Measurements from ENCODE around the gene STRN4.

The STRN4 gene

DNA sequence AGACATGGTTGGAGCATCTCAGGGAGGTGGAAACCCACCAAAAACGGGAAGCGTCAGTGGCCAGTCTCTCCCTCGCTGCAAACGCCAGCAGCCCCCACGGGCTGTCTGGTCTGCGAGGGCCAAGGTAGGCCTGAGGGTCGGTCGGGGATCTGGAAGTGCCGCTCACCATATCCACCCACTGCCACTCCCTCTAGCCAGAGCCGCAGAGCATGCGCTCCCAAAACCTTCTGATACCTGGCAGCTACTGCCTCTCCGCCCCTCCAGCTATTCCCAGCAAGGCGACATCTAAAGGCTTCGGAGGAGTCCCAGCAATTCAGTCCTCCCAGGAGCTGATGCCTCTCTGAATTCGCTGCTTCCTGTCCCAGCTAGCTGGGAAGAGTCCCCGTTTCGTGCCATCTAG lies 4.8 kb downstream of the STRN4 start:
- no peak for DNase-seq

DNA sequence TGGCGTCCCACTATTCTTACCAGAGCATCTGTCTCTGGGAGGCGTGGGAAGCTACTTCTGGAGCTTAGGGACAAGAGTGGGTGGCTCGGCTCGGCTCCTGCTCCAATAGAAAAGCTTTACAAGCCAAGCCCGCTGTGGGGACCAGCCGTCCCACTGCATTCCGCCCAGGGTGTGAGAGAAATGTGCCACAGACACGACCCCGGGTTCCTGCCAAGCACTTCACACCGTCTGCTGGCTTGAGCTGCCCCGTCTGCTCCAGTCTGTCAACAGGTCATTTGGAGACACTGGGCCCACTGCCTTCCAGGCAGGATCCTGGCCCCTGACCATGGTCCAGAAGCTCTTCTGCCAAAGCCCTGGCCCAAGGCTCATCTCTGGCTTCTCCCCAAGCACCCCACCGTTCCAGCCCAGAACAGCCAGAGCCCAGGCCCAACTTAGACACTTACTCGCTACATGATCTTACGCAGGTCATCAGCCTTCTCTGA lies 6.9 kb downstream of the STRN4 start:
- peak; percentile 59 for DNase-seq

DNA sequence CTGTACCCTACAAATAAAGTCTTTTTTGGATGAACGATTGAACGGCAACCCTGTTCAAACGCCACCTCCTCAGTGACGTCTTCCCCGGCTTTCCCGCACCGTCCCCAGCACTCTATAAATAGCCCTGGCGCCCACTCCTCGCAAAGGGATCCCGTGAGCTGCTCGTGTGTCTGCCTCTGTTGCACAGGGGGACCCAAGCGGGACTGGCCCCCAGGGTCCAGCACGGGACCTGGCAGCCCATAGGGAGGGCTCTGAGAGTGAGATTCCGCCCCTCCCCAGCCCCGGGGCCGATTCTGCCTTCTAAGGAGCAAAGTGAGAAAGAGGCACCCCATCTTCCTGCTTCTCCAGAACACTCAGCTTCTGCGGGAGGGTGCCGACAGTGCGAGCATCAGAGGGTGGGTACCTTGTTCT lies 8.5 kb downstream of the STRN4 start:
- no peak for DNase-seq

DNA sequence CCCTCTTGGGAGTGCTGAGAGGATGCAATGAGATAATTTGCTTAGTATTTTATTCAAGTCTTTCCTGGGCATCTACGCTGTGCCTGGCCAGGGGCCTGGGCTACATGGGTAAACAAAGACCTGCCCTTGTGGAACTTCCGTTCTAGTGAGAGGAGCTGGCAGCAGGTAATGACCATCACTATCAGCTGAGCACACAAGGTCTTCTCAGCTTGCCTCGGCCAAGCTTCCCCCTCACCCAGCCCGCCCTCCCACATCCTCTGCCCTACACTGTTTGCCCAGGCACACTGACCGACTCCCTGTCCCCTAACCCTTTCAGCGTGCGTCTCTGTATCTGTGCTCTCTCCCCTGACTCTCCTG lies 9.0 kb downstream of the STRN4 start:
- DNase-seq, result no peak

DNA sequence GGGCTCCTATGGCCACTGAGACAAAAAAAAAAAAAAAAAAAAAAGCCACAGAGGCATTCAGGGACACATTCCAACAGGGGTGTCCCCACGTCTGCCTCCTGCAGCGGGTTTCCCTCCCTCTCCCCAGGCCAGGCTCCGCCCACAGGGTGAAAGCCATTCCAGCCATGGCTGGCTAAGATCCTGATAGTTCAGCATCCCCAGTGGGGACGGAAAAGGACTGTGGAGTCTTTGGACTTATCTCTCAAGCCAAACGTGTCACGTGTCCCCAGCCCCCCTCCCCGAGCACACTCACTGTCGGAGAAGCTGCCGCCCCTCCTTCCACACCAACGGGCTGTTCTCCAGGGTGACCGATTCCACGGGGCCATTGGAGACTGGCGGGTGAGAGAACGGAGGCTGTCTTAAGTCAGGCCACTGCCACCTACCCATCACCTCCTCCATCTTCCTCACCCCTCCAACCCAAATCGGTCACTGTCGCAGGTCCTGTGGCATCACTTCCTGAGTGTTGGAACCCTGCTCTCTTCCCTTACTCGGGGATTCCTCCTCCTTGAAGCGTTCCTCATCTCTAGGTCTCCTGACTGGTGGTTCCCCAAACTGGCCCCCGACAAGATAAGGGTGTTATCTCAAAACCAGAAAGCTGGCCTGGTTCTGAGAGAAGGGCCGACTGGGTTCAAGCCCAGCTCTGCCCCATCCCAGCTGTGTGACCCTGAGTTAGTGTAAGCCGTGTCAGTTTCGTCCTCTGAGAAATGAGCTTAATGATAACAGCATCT lies 9.5 kb downstream of the STRN4 start:
- DNase-seq, result no peak

DNA sequence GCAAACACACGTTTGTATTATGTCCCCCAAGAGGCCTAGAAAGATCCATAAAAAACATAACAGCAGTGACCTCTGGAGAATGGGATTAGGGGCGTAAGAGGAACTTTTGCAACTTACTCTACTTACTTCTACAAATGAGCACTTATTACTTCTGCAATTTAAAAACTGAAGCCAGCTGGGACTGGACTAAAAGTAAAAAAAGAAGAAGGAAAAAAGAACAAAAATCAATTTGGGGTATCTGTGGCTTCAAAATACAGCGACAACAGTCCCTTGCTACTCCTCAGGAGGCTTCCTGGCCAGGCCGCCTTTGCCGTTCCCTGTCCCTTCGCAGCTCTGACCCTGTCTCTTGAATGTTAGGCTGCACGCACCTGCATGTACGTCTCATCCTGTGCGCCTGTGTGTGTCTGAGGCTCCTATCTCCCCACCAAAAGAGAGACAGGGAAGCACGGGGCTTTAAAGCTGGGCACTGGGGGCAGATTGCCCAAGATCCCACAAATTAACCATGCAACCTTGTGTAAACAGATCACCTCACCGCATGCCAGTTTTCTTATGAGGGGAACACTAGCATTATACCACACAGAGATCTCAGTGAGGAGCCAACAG lies 12.5 kb downstream of the STRN4 start:
- no peak for DNase-seq

DNA sequence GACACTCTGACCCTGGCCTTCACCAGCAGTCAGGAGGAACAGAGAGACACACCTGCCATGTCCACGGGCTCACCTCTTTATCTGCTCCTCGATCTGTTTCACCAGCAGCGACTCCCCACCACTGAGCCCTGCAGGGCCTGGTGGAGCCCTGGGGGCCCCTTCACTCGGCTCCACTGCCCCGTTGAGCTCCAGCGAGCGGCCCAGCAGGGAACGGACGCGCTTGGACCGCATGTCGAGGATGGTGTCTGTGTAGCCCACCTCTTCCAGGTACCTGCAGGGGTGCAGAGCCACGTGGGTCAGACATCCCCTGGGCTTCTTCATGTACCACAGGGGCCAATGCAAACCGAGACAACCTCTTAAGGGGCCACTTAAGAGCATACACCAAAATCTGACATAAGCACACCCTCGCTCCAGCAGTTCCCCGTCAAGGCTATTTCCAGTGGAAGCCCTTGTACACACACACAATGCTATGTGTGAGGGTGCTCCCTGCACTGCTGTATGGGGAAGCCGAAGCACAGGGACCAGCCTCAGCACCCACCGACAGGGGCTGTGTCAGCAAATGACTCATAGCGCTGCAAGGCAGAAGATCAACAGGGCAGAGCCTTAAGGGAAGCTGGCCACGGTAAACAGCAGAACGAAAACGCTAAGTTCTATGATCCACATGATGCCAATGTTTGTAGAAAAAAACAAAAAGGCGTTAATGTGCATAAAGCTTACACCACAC lies 13.1 kb downstream of the STRN4 start:
- DNase-seq, result no peak

DNA sequence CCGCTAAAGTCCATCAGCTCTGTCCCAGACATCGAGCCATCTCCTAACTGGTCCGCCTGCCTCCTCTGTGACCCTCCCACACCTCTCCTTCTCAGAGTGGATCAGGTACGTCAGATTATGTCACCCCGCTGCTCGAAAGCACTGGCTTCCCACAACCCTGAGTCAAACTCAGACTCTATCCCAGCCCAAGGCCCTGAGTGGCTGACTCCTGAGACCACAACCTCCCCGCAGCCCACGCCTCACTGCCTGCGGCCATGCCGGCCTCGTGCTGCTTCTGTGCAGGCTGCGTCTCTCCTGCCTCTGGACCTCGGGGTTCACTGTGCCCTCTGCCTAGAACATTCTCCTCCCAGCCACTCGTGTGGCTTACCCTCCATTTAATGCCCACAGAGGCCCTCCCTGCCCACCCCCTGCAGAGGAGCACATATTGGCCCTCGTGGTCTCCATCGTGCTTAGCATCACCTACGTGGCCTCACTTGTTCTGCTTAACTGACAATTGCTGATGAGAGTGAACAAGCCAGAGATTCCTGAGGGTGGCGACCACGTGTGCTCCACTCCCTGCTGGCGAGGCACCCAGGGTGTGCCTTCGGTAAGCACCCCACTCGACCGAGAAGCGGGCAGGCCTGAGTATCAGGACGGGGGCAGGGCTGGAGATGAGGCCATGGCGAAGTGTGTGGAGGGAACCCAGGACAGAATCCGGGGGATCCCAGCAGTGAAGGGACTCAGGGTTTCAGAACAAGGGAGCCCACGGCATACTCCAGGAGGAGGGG lies 13.9 kb downstream of the STRN4 start:
- DNase-seq, result no peak

DNA sequence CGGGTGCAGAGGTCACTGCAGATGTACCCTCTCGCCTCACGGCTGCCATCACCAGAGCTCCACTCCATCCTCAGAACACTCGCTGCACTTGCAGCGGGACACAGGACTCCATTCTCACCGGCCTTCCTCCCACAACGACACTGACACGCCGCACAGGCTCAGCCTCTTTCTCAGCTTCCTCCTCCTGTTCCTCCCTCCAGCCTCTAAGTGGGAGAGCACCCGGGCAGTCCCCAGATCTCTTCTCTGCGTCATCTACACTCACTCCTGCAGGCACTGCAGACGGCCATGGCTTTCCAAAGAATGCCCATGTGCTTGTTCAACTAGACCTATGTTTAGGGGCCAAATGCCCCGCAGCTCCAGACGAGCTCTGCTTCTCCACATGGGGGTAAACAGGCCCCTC lies 14.7 kb downstream of the STRN4 start:
- no peak for DNase-seq

DNA sequence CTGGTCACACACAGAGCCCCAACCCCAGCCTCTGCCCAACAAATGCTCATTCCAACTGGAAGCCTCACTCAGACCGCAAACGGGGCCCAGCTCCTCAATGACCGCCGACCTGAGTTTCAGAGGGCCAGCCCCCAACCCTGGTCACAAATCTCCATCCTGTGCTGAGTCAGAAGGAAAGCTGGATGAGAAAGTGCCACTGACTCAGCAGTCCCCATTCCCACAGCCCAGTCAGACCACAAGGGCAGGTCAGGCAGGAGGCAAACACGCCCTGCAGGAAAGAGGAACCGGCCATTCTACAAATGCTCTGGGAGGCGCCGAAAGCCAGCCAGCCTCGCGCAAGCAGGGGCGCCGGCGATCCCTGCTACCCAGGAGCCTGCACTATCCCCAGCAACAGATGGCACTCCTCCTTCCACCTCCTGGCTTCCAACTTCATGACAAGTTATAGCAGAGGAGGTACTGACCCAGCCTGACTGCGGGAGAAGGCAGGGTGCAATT lies 15.2 kb downstream of the STRN4 start:
- DNase-seq, result peak; percentile 47

DNA sequence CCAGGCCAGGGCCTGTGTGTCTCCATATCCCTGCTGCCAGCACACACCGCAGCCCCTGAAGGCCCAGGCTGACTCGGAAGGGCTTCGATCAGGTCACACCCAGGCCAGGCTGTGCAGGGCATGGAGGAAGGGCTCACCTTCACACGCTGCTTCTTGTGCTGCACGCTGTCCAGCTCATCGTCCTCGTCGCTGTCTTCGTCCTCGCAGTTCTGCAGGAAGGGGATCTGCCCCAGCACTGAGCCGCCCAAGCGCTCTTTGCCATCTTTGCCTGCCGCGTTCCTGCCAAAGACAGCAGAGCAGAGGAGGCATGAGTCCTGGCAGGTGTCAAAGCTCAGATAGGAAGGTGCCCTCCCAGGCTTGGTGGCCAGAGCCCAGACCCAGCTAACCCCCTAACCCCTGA lies 15.7 kb downstream of the STRN4 start:
- DNase-seq, result no peak

DNA sequence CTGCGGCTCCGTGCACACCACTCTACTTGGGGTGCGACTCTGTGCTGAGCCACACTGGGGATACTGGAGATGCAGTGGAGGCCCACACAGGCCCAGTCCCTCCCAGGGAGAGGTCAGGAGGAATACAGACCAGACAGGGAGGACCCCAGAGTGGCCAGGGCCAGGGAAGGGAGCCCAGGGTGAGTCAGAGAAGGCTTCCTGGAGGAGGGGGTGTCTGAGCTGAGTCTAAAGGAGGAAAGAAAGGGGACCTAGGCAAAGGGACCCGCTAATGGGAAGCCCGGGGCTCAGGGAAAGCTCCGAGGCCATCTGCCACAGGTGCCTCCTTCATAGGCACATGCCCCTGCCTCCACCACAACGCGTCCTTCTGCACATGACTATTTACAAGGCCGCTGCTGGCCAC lies 16.1 kb downstream of the STRN4 start:
- DNase-seq, result no peak

DNA sequence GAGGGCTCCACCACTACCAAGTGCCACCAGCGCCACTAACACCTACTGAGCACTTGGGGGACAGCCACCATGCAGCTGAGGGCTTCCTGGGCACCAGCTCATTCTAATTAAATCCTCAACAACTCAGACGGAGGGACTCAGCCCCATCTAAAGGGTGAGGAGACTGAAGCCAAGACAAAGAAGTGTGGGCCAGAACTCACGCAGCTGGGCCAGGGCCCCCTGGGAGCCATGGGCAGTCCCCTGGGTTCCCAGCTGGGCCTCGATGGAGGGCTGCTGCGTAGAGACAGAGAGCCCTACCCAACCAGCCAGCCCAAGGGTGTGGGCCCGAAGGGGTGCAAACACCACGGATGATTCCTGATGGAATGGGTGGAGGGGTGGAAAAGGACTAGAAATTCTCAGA lies 16.6 kb downstream of the STRN4 start:
- DNase-seq, result no peak

DNA sequence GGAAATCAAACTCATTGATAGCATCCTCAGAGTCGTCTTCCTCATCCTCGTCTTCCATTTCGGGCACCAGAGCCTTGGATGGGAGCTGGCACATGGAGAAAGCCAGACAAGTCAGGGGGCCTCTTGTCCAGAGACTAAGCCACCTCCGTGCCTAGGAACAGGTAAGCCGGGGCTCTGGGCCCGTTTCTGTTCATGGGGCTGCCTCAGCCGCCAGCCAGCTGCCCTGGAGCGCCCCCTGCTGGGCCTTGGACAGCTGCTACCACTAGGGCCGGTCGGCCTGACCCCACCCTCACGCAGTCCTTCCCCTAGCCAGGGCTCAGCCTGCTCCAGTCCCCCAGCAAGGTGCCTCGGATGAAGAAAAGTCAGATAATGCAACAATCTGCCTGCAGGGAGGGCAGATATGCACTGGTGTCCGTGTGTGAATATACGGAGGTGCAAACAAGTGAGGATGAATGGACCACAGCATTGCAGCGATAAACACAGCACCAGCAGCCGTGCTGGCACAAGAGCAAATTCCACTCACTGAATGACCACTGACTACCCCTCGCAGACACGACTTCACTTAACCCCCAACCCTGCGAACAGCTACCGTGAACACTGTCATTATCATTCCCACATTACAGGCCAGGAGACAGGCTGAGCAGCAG lies 17.4 kb downstream of the STRN4 start:
- DNase-seq, result peak; percentile 72

DNA sequence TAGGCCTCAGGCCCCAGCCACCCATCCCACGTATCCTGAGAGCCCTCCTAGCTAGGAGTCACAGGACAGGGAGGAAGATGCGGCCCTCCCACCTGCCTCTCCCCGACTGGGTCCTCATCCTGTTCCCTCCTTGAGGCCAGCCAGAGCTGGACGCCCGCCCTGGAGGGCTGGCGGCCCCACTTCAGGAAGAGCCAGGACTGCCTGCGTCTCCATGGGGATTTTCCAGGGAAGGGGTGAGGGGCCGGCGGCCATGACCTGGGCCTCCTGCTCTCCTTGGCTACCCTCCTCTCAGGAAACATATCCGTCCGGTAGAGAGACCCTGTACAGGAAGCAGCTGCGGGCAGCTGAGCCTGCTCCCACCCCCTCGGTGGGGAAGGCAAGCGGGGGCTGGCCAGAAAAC lies 18.0 kb downstream of the STRN4 start:
- DNase-seq, result peak; percentile 57

DNA sequence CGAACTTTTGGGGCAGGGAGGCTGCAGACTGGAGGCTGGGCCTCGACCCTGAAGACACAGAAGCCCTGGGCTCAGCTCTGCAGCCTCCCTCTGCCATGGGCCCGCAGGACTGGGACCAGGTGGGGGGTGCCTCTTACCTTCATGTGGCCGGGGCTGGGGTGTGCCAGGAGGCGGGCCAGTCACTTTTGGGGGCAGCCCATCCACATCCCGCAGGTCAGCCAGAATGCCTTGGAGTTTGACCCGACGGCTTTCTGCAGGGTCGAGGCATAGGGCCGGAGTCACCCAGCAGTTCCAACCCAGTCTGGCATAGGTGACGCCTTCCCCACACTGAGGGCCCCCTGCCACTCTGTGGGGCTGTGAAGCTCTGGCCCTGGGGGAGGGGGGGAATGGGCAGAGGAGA lies 18.5 kb downstream of the STRN4 start:
- no peak for DNase-seq

DNA sequence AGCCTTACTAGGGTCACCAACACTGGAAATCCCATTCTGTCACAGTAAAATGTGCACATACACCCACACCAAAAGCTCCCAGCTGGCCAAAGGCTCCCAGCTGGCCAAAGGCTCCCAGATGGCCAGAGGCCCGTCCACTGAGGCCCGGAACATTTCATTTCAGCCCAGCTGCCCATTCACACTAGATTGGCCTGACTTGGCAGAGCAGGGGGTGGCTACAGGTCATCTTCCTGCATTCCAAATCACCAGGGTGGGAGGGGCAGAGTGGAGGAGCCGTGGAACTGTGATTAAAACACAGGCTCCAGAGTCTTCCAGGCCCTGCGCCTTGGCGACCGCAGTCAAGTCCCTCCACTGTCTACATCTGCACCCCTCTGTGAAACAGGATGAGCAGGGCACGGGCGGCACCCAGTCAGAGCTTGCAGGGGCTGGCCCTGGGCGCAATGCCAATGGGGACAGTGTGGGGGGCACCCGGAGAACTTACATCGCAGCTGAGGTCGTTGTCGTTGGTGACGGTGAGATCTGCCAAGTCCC lies 19.2 kb downstream of the STRN4 start:
- DNase-seq, result no peak

DNA sequence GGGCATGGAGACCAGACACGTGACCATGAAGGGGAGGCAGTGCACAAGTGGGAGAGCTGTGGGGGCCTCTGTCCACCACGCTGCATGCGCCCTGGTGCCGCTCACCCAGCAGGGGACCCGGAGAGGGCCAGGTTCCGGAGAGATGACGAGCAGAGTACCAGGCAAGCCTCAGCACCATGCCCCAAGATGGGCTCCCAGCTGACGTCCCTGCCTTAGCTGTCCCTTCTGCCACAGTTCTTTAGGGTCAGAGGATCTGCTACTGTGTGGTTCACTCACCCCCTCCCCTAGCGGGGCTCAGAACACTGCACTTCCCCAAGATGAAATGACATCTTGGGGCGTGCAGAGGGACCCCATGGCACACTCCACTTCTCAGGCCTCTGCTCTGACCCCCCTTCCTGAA lies 19.7 kb downstream of the STRN4 start:
- DNase-seq, result no peak

DNA sequence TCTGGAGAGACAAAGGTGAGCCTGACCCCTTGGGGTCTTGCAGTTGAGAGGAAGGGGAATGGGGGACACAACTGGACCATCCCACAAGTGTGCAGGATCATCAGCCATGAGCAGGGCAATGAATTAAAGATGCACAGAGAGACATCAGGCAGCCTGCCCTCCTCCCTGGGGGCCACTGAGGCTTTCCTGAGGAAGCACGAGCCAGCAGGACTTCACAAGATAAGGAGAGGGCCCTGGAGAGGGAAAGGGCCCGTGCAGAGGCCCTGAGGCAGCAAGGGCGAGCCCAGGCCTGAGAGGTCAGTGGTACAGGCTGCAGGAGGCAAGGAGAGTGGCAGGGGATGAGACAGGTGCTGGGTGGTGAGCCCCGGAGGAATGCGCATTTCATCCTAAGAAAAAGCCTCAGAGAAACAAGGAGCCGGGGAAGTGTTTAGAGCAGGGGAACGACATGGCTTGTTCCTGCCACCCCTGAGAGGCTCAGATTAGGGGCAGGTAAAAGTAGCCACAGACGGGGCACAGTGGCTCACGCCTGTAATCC lies 20.3 kb downstream of the STRN4 start:
- DNase-seq, result no peak

DNA sequence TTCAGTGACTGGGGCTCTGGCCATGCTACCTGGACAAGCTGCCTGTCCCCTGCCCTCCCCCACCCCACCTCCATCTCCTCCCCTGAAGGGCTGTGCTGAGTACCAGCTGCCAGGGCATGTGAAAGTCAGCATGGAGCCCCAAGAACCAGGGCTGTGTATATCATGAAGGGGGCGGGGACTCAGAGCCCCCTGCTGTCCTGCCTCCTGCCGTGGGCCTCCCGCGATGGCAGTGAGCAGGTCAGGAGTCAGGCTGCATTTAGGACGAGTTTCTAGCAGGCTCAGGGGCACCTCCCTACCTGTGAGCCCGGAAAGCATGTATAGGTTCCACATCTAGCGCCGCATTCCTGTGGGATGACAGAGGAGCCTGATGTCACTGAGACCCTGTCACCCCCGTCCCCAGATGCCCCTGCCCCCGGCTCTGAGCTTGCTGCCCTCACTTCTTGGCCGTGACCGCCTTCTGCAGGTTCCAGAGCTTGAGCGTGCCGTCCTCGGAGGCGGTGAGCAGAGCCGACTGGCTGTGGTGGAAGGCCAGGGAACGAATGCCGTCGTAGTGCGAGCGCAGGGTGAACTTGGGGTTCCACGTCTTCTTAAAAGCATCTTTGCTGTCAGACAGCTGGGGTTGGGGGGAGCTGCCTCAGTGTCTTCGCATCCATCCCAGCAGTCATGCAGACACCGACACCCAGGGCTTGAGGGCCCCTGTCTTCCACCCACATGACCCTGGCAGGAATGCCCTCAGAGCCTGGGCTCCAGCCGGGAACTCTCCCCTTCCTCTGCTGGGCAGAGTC lies 21.0 kb downstream of the STRN4 start:
- no peak for DNase-seq

DNA sequence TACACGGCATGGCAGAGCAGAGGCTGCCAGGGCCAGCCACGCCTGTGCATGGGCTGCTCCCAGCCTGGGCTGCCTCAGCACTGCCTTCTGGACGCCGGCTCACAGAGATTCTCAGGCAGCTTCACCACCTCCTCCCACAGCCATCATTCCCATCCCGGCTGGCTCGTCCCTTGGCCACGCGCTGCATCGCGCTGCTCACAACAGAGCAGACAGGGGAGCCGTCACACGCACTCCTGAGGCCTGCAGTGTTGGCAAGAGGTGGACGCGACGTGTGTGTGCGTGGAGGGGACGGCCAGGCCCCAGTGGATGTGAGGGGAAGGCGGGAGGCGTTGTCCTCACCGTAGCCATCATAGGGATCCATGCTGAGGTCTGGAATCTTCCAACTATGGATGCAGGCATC lies 21.8 kb downstream of the STRN4 start:
- DNase-seq, result no peak

All from left hindlimb (tissue), 1 donor.